Neuron (in vitro differentiated cells): ENCODE results near the gene TREM2.
"Not testable (repeated sequence)": the region's sequence is repeated elsewhere in the genome, so short reads cannot be mapped to it uniquely, and the experiment has no call there.

Experiments used
- H2AFZ ChIP-seq: one replicate; pipeline ENCODE4 v1.6.1; 2013; ENCODE audit warnings: low read depth, mild to moderate bottlenecking, inconsistent platforms, low read length, moderate library complexity
- H3K27me3 ChIP-seq: one replicate; pipeline ENCODE4 v1.6.1; 2013; ENCODE audit warnings: low read length; ENCODE audit not compliant: insufficient read depth
- H3K36me3 ChIP-seq: one replicate; pipeline ENCODE4 v1.6.1; 2013; ENCODE audit warnings: low read length; ENCODE audit not compliant: insufficient read depth
- H3K4me1 ChIP-seq: one replicate; pipeline ENCODE4 v1.6.1; 2013; ENCODE audit warnings: low read length; ENCODE audit not compliant: insufficient read depth
- H3K4me3 ChIP-seq: 2 replicates; pipeline ENCODE4 v1.5.1; 2013; ENCODE audit warnings: mild to moderate bottlenecking, low read length, moderate library complexity
- H3K9me3 ChIP-seq: one replicate; pipeline ENCODE4 v1.6.1; 2013; ENCODE audit warnings: low read length

The TREM2 gene

DNA sequence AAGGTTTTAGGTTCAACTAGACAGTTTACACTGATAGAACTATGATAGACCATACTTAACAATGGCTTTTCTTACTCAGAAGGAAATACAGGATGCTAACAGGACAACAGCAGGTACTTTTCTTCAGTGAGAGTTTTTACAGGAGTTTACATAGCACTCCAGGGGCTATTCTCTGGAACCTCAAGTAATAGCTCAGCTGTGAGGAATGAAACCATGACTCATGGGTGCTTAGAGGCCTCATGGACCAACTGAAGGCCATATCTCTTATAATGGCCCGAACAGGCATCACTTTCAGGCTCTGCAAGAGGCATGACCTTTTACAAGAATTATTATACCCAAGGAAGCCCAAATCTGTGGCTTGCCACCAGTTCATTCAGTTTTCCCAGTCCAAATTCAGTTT is 40.5 kb downstream of the TREM2 start:
- H3K4me3 ChIP-seq = no peak overlapping the region
- no peaks in the 10 kb centered on the region for H3K36me3 ChIP-seq
- no peak overlapping the region for H2AFZ ChIP-seq
- no peaks in the 10 kb centered on the region for H3K27me3 ChIP-seq
- H3K9me3 ChIP-seq = no peaks in the 10 kb centered on the region
- peaks cover 6% of the 10 kb centered on the region for H3K4me1 ChIP-seq

DNA sequence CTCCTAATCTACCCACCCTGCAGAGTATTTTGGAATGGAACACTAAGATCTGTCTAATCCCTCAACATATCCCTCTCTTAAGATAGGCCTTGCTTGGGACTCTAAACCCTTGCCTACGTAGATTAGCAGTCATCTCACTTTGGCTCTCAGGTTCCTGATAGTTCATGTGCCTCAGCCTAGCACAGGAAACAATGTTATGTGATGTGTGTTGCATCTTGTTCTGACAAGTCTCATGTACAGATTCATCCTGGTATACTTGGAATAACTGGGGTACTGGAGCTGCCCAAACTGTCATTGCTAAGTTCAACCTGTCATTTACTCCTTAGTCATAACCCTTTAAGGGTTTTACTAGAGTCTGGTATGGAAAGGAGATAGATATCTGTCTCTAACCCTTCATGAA is 42.9 kb downstream of the TREM2 start:
- Histone ChIP-seq H3K36me3 (no peaks in the 10 kb centered on the region), H3K27me3 (no peaks in the 10 kb centered on the region), H3K4me3 (no peak overlapping the region), H3K4me1 (peaks cover 7% of the 10 kb centered on the region), H3K9me3 (no peaks in the 10 kb centered on the region), H2AFZ (no peak overlapping the region)

DNA sequence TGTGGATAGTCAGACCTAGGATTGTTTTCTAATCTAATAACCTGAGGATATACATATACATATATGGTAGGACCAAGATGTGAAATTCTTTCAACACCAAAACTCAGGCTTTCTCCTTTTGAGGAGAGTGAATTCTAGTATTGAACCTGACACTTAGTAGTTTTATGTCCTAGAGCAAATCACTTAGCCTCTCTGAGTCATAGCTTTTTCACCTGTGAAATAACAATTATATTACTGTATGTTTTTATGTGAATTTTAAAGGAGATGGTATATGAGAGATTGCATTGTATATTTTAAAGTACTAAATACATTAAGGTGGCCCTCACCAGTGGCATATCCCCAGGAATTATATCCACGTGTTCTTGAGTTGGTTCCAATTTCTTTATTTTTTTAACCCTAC is 43.4 kb downstream of the TREM2 start:
- H3K9me3 ChIP-seq = no peaks in the 10 kb centered on the region
- H3K27me3 ChIP-seq = no peaks in the 10 kb centered on the region
- H3K36me3 ChIP-seq = no peaks in the 10 kb centered on the region
- no peak overlapping the region for H3K4me3 ChIP-seq
- H3K4me1 ChIP-seq = peaks cover 7% of the 10 kb centered on the region
- no peak overlapping the region for H2AFZ ChIP-seq

DNA sequence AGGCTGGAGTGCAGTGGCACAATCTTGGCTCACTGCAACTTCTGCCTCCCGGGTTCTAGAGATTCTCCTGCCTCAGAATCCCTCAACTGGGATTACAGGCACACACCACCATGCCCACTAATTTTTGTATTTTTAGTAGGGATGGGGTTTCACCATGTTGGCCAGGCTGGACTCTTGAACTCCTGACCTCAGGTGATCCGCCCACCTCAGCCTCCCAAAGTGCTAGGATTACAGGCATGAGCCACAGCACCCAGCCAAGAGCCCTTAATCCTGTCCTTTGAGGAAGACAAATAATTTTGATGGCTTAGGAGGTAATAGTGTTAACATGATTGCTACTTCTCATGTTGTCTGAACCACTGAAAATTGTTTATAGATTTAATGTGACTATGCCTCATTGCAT is 47.9 kb downstream of the TREM2 start:
- H2AFZ ChIP-seq, H3K4me3 ChIP-seq, H3K9me3 ChIP-seq, H3K27me3 ChIP-seq, H3K4me1 ChIP-seq, H3K36me3 ChIP-seq: not testable (repeated sequence)

DNA sequence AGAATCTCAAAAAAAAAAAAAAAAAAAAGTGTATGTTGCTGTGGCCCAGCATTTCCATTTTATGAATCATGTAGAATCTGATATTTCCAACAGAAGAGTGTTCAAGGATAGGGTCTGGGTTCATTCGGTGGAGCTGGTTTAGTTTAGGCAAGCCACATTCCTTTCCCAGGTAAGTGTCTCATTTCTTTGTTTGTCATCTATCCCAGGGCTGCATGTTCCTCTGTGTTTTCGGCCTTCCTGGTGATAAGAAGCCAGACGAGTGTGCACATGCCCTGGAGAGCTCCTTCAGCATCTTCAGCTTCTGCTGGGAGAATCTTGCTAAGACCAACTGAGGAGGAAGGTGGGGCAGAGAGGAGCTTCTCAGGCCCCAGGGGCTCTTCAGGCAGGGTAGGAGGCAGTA is 51.9 kb downstream of the TREM2 start:
- Histone ChIP-seq H3K9me3 (no peaks in the 10 kb centered on the region), H3K27me3 (no peaks in the 10 kb centered on the region), H3K36me3 (no peaks in the 10 kb centered on the region), H3K4me3 (no peak overlapping the region), H3K4me1 (no peaks in the 10 kb centered on the region), H2AFZ (no peak overlapping the region)
